HPDE6-E6E7 (cell line): ENCODE results near the gene NBPF1.
"Not testable (repeated sequence)": the region's sequence is repeated elsewhere in the genome, so short reads cannot be mapped to it uniquely, and the experiment has no call there.

ENCODE experiments used
- DNase-seq: peaks from one replicate; pipeline ENCODE4 v3.0.0; 2011; ENCODE audit warnings: missing footprints; ENCODE audit errors: extremely low spot score

The NBPF1 gene

DNA sequence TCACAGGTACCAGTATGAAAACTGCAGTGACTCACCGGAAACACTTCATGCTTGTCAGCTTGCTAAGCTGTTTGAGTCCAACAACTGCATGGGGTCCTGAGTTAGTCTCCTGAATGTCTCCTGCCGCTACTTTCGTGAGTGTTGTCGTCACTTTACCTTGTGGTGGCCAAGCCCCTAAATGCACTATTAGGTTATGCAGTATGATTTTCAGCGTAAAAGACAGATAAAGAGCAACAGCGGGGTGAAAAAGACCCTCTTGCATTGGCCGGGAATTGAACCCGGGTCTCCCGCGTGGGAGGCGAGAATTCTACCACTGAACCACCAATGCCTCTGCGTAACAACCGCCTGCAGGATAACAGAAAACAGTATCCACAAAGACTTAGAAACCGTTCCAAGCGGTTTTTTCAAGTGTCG, 67.7 kb downstream of the NBPF1 start:
- DNase-seq: peak; percentile 10

DNA sequence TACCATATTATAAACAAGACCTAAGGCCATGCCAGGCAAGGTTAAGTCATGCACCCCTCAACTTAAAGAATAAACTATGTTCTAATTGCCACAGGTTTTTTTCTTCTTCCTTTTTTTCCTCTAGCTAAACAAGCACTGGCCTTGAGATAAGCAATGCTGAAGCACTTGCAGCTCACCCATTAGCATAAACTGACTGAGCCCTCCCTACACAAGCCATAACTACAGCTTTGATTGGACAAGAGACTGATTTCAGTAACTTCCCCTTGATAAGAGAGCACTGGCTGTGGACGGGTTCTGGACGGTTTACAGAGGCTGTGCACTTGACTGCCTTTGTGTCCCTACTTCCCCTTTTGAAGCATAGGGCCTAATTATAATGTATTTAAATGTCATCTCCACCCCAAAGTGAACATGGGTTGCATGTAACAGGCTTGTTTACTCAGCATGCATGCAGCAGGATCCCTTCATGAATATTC, 72.9 kb downstream of the NBPF1 start:
- DNase-seq: not testable (repeated sequence)

DNA sequence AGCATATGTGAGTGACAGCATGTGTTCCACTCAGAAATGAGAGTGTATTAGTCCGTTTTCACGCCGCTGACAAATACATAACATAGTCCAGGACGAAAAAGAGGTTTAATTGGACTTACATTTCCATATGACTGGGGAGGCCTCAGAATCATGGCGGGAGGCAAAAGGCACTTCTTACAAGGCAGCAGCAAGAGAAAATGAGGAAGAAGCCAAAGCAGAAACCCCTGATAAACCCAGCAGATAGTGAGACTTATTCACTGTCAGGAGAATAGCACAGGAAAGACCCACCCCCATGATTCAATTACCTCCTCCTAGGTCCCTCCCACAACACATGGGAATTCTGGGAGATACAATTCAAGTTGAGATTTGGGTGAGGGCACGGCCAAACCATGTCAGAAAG, 75.8 kb downstream of the NBPF1 start:
- DNase-seq: not testable (repeated sequence)

DNA sequence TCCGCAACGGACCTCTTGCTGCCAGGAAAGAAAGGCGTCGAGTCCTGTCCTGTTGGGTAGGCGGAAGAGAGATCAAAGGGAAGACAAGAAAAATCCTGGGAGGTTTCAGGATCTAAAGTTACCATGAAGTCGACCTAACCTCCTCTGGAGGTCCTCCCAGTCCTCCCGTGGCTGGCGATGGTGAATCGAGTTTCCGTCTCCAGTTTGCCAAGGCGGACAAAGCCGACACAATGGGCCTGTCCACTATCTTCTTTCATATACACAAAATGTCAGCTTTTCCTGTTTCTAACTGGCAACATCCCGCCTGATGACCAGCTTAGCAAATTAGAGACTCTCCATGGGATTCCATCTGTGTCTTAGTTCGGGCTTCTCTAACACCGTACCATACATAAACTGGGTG, 76.6 kb downstream of the NBPF1 start:
- DNase-seq: not testable (repeated sequence)

DNA sequence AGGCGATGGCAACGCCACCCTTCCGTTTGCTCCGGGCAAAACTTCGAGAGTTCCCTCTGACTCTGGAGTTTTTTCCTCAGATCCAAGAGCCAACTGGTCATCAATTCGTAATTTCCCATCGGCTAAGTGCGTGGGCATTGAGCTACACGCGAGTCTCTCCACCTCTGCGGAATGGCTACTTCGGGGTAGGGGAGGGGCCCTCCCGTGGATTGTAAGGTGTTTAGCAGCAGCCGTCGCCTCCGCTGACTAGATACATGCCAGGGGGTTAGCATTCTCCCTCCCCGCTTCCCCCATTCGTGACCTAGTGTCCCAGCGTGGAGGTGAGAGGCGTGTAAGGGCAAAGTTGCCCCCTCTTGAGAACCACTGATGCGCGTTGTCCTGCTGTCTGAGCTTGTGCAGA, 77.5 kb downstream of the NBPF1 start:
- DNase-seq: not testable (repeated sequence)

- DNase-seq: not testable (repeated sequence)
Measured at GRCh38 chr1:16535487-16535886, 77.9 kb downstream of the NBPF1 start.

- not testable (repeated sequence) for DNase-seq
Measured at GRCh38 chr1:16534829-16535456, 78.4 kb downstream of the NBPF1 start.

DNA sequence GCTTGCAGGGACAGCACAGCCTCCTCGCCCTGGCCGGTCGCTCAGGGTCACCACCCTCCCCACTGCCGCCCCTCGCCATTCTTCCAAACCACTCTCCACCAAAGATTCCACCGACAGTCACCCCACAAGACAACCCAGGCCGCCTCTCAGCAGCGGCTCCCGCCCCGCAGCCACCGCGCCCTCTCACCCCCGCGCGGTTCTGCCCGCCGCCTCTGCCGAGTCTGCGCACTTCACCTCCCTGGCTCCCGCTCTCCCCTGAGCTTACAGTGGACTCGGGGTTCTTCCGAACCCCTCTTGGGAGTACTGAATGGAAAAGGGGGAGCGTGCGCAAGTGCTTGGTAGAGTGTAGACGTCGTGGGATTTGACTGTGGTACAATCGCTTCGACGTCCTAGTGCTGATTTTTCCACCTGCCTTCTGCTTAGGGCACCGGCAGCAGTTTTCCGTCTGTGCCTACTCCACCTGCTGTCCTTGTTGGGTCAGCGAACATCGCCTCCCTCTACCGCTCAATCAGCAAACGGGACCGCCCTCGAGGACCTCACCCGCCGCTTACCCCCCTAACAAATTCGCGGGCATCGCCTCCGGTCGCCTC, 79.0 kb downstream of the NBPF1 start:
- DNase-seq: not testable (repeated sequence)

DNA sequence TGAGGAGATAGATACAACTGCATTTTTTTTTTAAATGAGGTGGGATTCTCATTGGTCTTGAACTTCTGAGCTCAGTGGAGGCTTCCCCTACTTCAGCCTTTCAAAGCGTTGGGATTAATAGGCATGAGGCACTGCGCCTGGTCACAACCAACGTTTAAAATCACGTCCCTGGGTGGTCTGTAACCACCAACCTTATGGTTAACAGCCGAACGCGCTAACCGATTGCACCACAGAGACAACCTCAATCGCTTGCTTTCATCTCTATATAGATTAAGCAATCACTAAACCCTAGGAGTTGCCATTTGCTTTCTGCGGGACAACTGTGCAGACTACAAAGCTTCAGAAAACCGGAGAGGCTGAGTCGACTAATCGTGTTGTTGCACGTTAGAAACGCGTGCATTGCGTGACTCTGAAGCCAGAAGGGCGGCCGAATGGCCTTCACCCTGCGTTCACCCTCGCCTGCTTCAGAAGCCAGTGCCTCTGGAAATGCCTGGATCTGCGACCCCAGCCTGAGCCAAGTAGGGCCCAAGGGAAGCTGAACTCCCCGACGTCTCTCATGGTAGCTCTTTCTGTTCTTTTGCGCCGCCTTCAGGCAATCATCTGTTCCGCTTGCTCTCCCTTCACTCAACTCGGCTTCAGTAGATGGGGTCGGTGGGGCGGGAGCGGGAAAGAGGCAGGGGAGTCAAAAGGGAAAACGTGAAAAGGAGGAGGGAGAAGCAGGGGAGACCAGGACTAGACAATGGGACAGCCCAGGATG, 81.0 kb downstream of the NBPF1 start:
- DNase-seq: not testable (repeated sequence)

DNA sequence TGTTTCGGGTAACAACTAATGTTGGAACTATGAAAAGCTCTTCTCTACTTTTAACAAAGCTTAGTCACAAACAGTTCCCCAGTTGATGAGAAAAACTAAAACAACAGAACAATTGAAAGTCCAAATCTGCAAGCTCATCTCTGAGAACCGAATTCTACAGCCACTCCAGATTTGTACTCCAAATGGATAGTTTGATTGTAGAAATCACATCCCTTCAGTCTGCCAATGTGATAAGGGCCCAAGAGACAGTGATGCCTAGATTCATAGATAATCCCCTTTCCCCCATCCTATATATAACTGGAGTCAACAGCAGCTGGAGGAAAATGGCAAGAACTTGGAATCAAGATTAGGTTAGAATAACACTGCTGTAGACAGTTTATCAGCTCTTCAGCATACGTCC, 85.0 kb downstream of the NBPF1 start:
- not testable (repeated sequence) for DNase-seq

- not testable (repeated sequence) for DNase-seq
Measured at GRCh38 chr1:16525769-16526168, 87.6 kb downstream of the NBPF1 start.

DNA sequence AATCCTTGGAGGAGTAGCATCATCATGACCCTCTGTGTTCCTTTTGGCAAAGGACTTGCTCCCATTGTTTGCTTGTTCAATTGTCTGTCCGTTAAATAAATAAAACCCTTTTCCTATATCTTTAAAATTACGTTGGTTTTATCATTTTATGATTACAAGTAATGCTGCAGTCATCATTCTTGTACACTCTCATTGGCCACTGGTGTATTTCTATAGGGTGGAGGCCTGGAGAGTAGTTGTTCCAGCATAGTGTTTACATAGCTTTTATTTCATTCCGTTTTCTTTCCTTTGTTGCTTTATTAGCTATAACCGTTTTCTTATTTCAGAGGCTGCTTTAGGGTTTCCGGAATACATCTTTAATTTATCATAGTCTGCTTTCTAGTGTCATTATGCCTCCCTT, 91.7 kb downstream of the NBPF1 start:
- DNase-seq: not testable (repeated sequence)

GRCh38 chr1:16521288-16521583, 92.1 kb downstream of the NBPF1 start:
- DNase-seq: no peak

DNA sequence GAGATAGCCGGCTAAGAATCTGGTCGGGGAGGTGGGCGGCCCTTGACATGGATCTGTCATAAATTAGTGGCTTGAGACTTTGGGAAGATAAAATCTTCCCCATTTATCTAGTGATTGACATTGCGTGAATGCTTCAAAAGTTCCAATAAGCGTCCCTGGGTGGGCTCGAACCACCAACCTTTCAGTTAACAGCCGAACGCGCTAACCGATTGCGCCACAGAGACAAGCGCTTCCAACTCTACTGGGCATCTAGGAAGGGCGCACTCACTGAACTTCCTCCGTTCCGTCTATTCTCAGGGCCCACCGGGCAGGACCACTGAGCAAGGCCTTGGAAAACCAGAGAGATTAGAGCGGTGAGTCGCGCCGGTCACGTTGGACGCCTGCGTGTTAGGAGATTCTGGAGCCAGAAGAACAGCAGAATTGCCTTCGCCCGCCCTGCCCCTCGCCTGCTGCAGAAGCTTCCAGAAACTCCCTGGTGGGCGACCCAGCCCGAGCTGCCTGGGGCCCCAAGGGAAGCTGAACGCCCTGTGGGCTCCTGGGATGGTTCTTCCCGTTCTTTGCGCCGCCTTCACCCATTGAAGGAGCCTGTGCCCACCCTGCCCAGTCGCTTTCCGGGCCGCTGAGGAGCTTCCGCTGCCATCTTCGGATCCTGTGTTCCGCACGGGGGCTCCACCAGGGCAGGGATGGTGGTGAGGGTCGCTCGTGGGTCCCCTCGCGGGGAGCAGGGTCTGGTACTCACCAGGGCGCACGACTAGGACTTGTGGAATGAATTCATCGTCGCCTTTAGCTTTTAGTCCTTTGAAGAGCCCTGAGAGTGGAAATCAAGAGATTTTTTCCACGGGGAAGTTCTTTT, 92.7 kb downstream of the NBPF1 start:
- DNase-seq: not testable (repeated sequence)

DNA sequence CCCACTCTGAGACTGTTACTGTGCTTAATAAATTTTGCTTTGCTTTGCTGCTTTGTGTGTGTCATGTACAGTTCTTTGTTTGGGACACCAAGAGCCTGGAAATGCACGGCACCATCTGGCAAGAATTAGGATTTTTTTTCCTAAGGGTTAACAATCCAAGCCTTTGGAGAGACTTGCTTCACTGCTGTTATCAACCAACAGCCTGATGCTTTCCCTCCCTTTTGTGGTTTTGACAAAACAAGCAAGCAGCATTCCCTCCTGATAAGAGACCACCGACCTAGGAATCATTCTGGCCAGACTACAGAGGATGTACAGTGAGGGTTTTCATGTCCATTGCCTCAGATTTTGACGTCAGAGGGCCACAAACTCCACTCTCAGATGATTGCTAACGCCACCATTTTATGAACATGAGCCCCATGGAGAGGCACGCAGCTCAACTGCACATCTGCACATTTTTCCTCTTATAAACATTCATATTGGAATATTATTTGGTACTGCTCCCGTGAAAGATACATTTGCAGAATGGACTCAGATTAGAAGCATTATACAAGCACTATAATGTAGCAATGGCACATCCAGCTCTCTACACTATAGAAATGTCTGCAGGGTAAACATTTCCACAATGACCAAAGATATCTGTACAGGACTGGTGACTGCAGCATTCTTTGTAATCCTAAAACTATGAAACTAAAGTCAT, 94.0 kb downstream of the NBPF1 start:
- not testable (repeated sequence) for DNase-seq

- DNase-seq: not testable (repeated sequence)
Measured at GRCh38 chr1:16518913-16519254, 94.5 kb downstream of the NBPF1 start.

DNA sequence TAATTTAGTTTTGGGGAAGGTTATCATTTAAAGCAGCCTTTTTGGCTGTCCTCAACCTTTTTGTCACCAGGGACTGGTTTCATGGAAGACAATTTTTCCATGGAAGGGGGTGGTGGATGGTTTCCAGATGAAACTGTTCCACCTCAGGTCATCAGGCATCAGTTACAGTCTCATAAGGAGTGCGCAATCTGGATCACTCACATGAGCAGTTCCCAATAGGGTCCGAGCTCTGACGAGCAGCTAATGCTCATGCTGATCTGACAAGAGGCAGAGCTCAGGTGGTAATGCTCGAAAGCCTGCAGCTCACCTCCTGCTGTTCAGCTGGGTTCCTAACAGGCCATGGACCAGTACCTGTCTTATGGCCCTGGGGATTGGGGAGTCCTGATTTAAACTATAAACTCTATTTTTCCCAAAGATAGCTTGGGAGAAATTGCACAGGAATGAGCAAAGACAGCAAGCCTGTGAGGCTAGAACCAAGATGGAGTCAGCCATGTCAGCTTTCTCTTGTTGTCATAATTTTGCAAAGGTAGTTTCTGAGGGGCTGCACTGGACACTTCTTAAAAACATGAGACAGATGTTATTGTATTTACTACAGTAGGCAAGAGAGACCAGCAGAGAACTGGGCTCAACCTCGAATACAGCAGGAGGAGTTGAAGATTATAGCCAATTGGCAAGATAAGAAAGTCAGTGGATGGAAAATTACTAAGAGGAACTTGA, 96.5 kb downstream of the NBPF1 start:
- DNase-seq: not testable (repeated sequence)

DNA sequence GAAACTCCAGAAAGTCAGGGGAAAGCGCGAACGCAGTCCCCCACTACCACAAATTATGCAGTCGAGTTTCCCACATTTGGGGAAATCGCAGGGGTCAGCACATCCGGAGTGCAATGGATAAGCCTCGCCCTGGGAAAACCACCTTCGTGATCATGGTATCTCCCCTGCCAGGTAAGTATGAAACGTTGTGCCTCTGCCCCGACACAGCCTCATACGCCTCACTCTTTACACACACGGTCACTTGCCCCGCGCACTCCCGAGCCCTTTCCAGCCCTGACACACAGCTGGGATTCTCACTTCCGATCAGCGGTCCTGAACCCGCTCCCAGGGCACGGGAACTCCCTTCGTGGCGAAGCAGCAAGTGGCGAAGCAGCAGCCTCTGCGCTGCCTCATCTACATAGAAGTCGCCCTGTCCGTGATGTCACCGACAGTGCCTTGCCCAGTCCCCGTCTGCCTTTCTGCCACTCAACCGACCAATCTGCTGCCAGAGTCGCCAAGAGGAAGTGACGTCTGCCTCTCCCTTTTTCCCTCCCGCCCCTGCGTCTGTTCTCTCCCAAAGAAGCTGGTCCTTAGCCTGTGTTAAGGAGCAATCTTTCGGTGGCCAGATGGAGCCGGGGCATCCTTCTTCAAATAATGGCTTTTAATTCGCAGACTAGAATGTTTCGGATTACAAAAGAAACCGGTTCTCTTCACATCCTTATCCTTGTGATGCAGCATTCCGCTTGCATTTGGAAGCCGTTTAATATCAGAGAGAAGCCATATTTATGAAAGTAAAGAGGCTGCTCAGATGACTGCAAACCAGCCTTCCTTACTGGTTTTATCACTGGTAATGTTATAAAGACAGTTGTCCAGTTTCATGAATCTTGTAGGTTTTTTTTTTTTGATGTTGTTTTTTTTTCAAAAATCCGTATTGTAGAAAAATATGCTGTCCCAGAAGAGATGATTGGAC, 99.0 kb downstream of the NBPF1 start, which contains the start of gene RNU1-1:
RNU1-1 (minus strand) TSS at position 179 of the 949 bp plus-strand sequence.
- DNase-seq: not testable (repeated sequence)

GRCh38 chr1:16513412-16514106, 99.8 kb downstream of the NBPF1 start:
- peak; percentile 57 for DNase-seq
